Esophagus muscularis mucosa (tissue), 4 donors: ENCODE results near the gene GPR101. TPM values are rescaled to one million over a fixed set of nuclear protein-coding genes. Genes with fewer than 3 reads are reported as not detected.

Experiments
- DNase-seq: peaks from one replicate; pipeline ENCODE4 v3.0.0-alpha.2; 2017; ENCODE audit errors: extremely low spot score
- H3K27ac ChIP-seq, 4 donors: fragments of 200-600 bp; sonication (generic); replicated peaks in 1 of 4; 1 replicate in 3 of 4; 2 replicates in 1 of 4; pipeline ENCODE4 v1.5.1; 2016 to 2019; ENCODE audit warnings: mild to moderate bottlenecking in 1 of 4
- H3K27me3 ChIP-seq, 4 donors: fragments of 200-600 bp; sonication (generic); one replicate each; pipeline versions ENCODE4 v1.5.1 to v1.6.0; 2016 to 2019
- H3K36me3 ChIP-seq, 4 donors: fragments of 200-600 bp; sonication (generic); one replicate each; pipeline ENCODE4 v1.5.1; 2016 to 2019
- H3K4me1 ChIP-seq, 4 donors: fragments of 200-600 bp; sonication (generic); one replicate each; pipeline ENCODE4 v1.5.1; 2016 to 2019
- H3K4me3 ChIP-seq, 4 donors: fragments of 200-600 bp; sonication (generic); 1 replicate in 2 of 4; 2 replicates in 2 of 4; pipeline ENCODE4 v1.5.1; 2016 to 2019; ENCODE audit warnings: mild to moderate bottlenecking in 4 of 4, moderate library complexity in 1 of 4
- H3K9me3 ChIP-seq, 4 donors: fragments of 200-600 bp; sonication (generic); 1 replicate in 3 of 4; 2 replicates in 1 of 4; pipeline ENCODE4 v1.5.1; 2016 to 2019
- CTCF ChIP-seq, 3 experiments: fragments of 200-600 bp in 2 of 3; fragments of 450-650 bp in 1 of 3; sonication (generic) in 2 of 3; IDR thresholded peaks; one replicate each; pipeline ENCODE4 v1.5.1; 2017 to 2019; ENCODE audit warnings: antibody characterized with exemption in 3 of 3, mild to moderate bottlenecking in 2 of 3, moderate library complexity in 1 of 3
- EP300 ChIP-seq: sonication (generic); formaldehyde crosslinking; IDR thresholded peaks from one replicate; pipeline ENCODE4 v1.6.1; 2017; ENCODE audit warnings: antibody characterized with exemption
- POLR2A ChIP-seq: fragments of 450-650 bp; IDR thresholded peaks from one replicate; pipeline ENCODE4 v1.6.1; 2017; ENCODE audit warnings: antibody characterized with exemption, moderate library complexity, mild to moderate bottlenecking, low read depth
- POLR2AphosphoS5 ChIP-seq, 2 donors: sonication (generic); formaldehyde crosslinking; IDR thresholded peaks; one replicate each; pipeline ENCODE4 v1.6.1; 2017; ENCODE audit warnings: antibody characterized with exemption in 2 of 2
- WGBS: methylation state at CpG from one replicate; pipeline ENCODE4 v1.1.5; 2018; 5-methylcytosine and 5-hydroxymethylcytosine counted together
- intact Hi-C: fragments of 100-400 bp; cut with DNase I; formaldehyde crosslinking; loops from one replicate; pipeline ENCODE4 v1.15.1; 2023
- total RNA-seq, 4 donors: library from RNA; depleted of rRNA; stranded (reverse); fragments of >200 nt; gene quantifications; one replicate each; pipeline versions ENCODE4 v1.1.0 to v1.2.1, GENCODE V29; 2016

GPR101 gene
- total RNA-seq, 4 donors from 2014 or later, result not detected

- no peaks in the 10 kb centered on the region for H3K9me3 ChIP-seq
- 35% methylated on average over 33 of the region's 34 CpGs for whole genome bisulfite sequencing
- no peak overlapping the region for H3K27ac ChIP-seq
- H3K4me3 ChIP-seq, result peak overlapping the region; percentile 20 to 42 (median 26)
- TF ChIP-seq CTCF (IDR thresholded peaks at IDR 0.05) (no peak), POLR2A (no peak), POLR2AphosphoS5 (IDR thresholded peaks at IDR 0.05) (no peak), EP300 (no peak)
- no peak for DNase-seq
- peaks cover 0 to 32% (median 29%) of the 10 kb centered on the region in 4 donors for H3K4me1 ChIP-seq
- no peaks in the 10 kb centered on the region for H3K36me3 ChIP-seq
- H3K27me3 ChIP-seq, result peaks cover 0 to 55% (median 15%) of the 10 kb centered on the region in 4 donors
- intact Hi-C loops, result no loop called here
These were observed 688 bp downstream of the GPR101 start for GRCh38 chrX:137032841-137033773.

- intact Hi-C loops, result no loop called here
- WGBS, result 36% methylated on average over 16 of the region's 16 CpGs
- TF ChIP-seq POLR2AphosphoS5 (IDR thresholded peaks at IDR 0.05) (no peak), POLR2A (no peak), EP300 (no peak), CTCF (IDR thresholded peaks at IDR 0.05) (no peak)
- Histone ChIP-seq H3K27me3 (peaks cover 0 to 55% (median 15%) of the 10 kb centered on the region in 4 donors), H3K27ac (no peak overlapping the region), H3K9me3 (no peaks in the 10 kb centered on the region), H3K4me3 (peak overlapping the region; percentile 39 to 48 (median 42)), H3K4me1 (peaks cover 0 to 32% (median 29%) of the 10 kb centered on the region in 4 donors), H3K36me3 (no peaks in the 10 kb centered on the region)
- no peak for DNase-seq
These were observed 1.5 kb downstream of the GPR101 start for GRCh38 chrX:137032341-137032694.

- Histone ChIP-seq H3K4me3 (peak overlapping the region; percentile 39 to 48 (median 42)), H3K9me3 (no peaks in the 10 kb centered on the region), H3K36me3 (no peaks in the 10 kb centered on the region), H3K27me3 (peaks cover 0 to 55% (median 15%) of the 10 kb centered on the region in 4 donors), H3K27ac (no peak overlapping the region), H3K4me1 (peaks cover 0 to 32% (median 29%) of the 10 kb centered on the region in 4 donors)
- intact Hi-C loops, result no loop called here
- DNase-seq, result no peak
- 35% methylated on average over 41 of the region's 49 CpGs for WGBS
- TF ChIP-seq CTCF (IDR thresholded peaks at IDR 0.05) (no peak), EP300 (no peak), POLR2A (no peak), POLR2AphosphoS5 (IDR thresholded peaks at IDR 0.05) (no peak)
These were observed 2.1 kb downstream of the GPR101 start for GRCh38 chrX:137031517-137032340.

- no peak for DNase-seq
- no peaks in the 10 kb centered on the region for H3K36me3 ChIP-seq
- WGBS, result 31% methylated on average over 16 of the region's 16 CpGs
- peak overlapping the region in 1 of 4 donors; percentile 39 for H3K4me3 ChIP-seq
- H3K27me3 ChIP-seq, result peaks cover 0 to 55% (median 15%) of the 10 kb centered on the region in 4 donors
- peaks cover 0 to 32% (median 29%) of the 10 kb centered on the region in 4 donors for H3K4me1 ChIP-seq
- no peaks in the 10 kb centered on the region for H3K9me3 ChIP-seq
- TF ChIP-seq CTCF (IDR thresholded peaks at IDR 0.05) (no peak), POLR2A (no peak), EP300 (no peak), POLR2AphosphoS5 (IDR thresholded peaks at IDR 0.05) (no peak)
- intact Hi-C loops, result no loop called here
- no peak overlapping the region for H3K27ac ChIP-seq
These were observed 2.8 kb downstream of the GPR101 start for GRCh38 chrX:137031039-137031438.
